Measurements from ENCODE around the gene GPX6.

DNA sequence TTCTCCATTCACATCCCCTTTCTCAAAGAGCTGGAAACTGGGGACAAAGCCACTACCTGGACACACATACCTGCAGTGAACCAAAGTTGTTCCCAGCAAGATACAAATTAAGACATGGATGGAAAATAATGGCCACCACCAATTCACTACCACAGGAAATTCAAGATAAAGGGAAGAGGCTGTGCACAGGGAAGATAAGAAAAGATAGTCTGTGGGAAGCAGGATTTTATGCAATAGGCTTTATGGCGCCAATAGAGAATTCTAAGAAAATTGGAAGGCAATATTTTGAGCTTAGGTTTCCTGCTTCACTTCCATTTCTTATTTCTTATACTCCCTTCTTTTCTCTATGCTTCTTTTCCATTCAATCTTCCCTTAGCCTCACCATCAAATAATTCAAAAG lies 9.9 kb downstream of the GPX6 start:
- TF ChIP-seq POLR2AphosphoS5 (IDR thresholded peaks at IDR 0.05; ENCODE audit: low read depth, low read length) (no peak), TAF1 (IDR thresholded peaks at IDR 0.05; ENCODE audit: borderline replicate concordance, insufficient read depth, low read length) (no peak), SIN3A (IDR thresholded peaks at IDR 0.05; ENCODE audit: borderline replicate concordance, insufficient read depth, low read length) (no peak), FOXP2 (optimal IDR thresholded peaks at IDR 0.05; ENCODE audit: borderline replicate concordance, extremely low read depth, extremely low read length, insufficient read depth) (no peak)
- TF ChIP-seq, protein P1, sequence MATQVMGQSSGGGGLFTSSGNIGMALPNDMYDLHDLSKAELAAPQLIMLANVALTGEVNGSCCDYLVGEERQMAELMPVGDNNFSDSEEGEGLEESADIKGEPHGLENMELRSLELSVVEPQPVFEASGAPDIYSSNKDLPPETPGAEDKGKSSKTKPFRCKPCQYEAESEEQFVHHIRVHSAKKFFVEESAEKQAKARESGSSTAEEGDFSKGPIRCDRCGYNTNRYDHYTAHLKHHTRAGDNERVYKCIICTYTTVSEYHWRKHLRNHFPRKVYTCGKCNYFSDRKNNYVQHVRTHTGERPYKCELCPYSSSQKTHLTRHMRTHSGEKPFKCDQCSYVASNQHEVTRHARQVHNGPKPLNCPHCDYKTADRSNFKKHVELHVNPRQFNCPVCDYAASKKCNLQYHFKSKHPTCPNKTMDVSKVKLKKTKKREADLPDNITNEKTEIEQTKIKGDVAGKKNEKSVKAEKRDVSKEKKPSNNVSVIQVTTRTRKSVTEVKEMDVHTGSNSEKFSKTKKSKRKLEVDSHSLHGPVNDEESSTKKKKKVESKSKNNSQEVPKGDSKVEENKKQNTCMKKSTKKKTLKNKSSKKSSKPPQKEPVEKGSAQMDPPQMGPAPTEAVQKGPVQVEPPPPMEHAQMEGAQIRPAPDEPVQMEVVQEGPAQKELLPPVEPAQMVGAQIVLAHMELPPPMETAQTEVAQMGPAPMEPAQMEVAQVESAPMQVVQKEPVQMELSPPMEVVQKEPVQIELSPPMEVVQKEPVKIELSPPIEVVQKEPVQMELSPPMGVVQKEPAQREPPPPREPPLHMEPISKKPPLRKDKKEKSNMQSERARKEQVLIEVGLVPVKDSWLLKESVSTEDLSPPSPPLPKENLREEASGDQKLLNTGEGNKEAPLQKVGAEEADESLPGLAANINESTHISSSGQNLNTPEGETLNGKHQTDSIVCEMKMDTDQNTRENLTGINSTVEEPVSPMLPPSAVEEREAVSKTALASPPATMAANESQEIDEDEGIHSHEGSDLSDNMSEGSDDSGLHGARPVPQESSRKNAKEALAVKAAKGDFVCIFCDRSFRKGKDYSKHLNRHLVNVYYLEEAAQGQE (IDR thresholded peaks at IDR 0.05; ENCODE audit: insufficient read depth in 1 of 2, low read depth in 2 of 2, low read length in 2 of 2): no peak
